Upper lobe of left lung (tissue), 6 donors: ENCODE data around the gene BFSP2. TPM values are rescaled to one million over a fixed set of nuclear protein-coding genes. Genes with fewer than 3 reads are reported as not detected.

Experiments
- ATAC-seq, 2 donors: fragments of 200-7000 bp; cut with Tn5 transposase; one replicate each; pipeline ENCODE4 v1.9.1; 2022; ENCODE audit warnings: mild to moderate bottlenecking in 2 of 2, moderate library complexity in 2 of 2; ENCODE audit not compliant: low FRiP score in 2 of 2
- DNase-seq, 2 donors: peaks; one replicate each; pipeline ENCODE4 v3.0.0-alpha.2; 2019 to 2020
- H3K27ac ChIP-seq, 4 donors: fragments of 200-600 bp; sonication (generic); one replicate each; pipeline ENCODE4 v1.5.1; 2016 to 2019
- H3K27me3 ChIP-seq, 4 donors: fragments of 200-600 bp; sonication (generic); one replicate each; pipeline ENCODE4 v1.5.1; 2017 to 2019
- H3K36me3 ChIP-seq, 4 donors: fragments of 200-600 bp; sonication (generic); one replicate each; pipeline ENCODE4 v1.5.1; 2016 to 2019
- H3K4me1 ChIP-seq, 4 donors: fragments of 200-600 bp; sonication (generic); one replicate each; pipeline ENCODE4 v1.5.1; 2018 to 2019
- H3K4me3 ChIP-seq, 4 donors: fragments of 200-600 bp; sonication (generic); one replicate each; pipeline ENCODE4 v1.5.1; 2017 to 2019; ENCODE audit warnings: mild to moderate bottlenecking in 2 of 4, moderate library complexity in 1 of 4
- H3K9me3 ChIP-seq, 4 donors: fragments of 200-600 bp; sonication (generic); one replicate each; pipeline ENCODE4 v1.5.1; 2018 to 2019
- EP300 ChIP-seq, 4 donors: sonication (generic); formaldehyde crosslinking; IDR thresholded peaks; one replicate each; pipeline ENCODE4 v1.5.1; 2017; ENCODE audit warnings: antibody characterized with exemption in 4 of 4, control low read depth in 2 of 4
- POLR2A ChIP-seq, 4 donors: fragments of 450-650 bp; IDR thresholded peaks; one replicate each; pipeline ENCODE4 v1.5.1; 2016 to 2017; ENCODE audit warnings: antibody characterized with exemption in 4 of 4, mild to moderate bottlenecking in 2 of 4
- POLR2AphosphoS5 ChIP-seq, 2 donors: sonication (generic); formaldehyde crosslinking; IDR thresholded peaks; one replicate each; pipeline ENCODE4 v1.5.1; 2017; ENCODE audit warnings: antibody characterized with exemption in 2 of 2
- WGBS, 2 donors: methylation state at CpG; one replicate each; pipeline ENCODE4 v1.1.5; 2017 to 2018; 5-methylcytosine and 5-hydroxymethylcytosine counted together
- total RNA-seq, 6 donors: library from RNA; depleted of rRNA in 4 of 6; stranded (reverse); fragments of >200 nt in 4 of 6; gene quantifications; one replicate each; pipeline versions ENCODE4 v1.1.0 to v1.2.1, GENCODE V29; 2016 to 2021
- TF ChIP-seq, protein P1 (sequence below), 6 experiments: fragments of 450-650 bp in 4 of 6; fragments of 200-600 bp in 2 of 6; sonication (generic) in 2 of 6; IDR thresholded peaks; one replicate each; pipeline ENCODE4 v1.5.1; 2016 to 2019; ENCODE audit warnings: antibody characterized with exemption in 6 of 6
- donor health status: DM: no; HTN: no; CAD: no; lungs with moderate emphysema.
- donor health status: DM: no; HTN: yes; CAD: no; lungs with severe emphysema.

Gene BFSP2, protein sequence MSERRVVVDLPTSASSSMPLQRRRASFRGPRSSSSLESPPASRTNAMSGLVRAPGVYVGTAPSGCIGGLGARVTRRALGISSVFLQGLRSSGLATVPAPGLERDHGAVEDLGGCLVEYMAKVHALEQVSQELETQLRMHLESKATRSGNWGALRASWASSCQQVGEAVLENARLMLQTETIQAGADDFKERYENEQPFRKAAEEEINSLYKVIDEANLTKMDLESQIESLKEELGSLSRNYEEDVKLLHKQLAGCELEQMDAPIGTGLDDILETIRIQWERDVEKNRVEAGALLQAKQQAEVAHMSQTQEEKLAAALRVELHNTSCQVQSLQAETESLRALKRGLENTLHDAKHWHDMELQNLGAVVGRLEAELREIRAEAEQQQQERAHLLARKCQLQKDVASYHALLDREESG
- total RNA-seq: under 1 TPM in 1 of 6 donors, not detected in 5; 0.69 TPM

DNA sequence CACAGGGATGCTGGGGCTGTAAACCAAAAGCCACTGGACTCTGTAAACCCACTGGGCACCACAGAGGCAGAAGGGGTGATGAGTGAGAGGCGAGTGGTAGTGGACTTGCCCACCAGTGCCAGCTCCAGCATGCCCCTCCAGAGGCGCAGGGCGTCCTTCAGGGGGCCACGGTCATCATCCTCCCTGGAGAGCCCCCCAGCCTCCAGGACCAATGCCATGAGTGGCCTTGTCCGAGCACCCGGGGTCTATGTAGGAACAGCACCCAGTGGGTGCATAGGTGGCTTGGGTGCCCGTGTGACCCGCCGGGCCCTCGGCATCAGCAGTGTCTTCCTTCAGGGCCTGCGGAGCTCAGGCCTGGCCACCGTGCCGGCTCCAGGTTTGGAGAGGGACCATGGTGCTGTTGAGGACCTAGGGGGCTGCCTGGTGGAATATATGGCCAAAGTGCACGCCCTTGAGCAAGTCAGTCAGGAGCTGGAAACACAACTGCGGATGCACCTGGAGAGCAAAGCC is at the start of gene BFSP2:
TSS of gene BFSP2 (plus strand) at position 51 of the 510 bp plus-strand sequence. CDS start at position 79, 28 bp downstream.
- Histone ChIP-seq H3K27me3 (no peaks in the 10 kb centered on the region), H3K4me3 (no peak within 1 kb of the TSS), H3K36me3 (peaks cover 0 to 4% (median 0%) of the 10 kb centered on the region in 4 donors), H3K4me1 (no peaks in the 10 kb centered on the region), H3K9me3 (no peaks in the 10 kb centered on the region), H3K27ac (no peak within 1 kb of the TSS)
- ATAC-seq: no peak
- peak in 1 of 2 donors; percentile 81 for DNase-seq
- 95 to 98% methylated on average over 8 to 9 of the region's 15 CpGs for WGBS, 2 donors
- TF ChIP-seq EP300 (IDR thresholded peaks at IDR 0.05) (no peak), POLR2A (IDR thresholded peaks at IDR 0.05) (no peak), POLR2AphosphoS5 (IDR thresholded peaks at IDR 0.05) (no peak)
- TF ChIP-seq, protein P1, sequence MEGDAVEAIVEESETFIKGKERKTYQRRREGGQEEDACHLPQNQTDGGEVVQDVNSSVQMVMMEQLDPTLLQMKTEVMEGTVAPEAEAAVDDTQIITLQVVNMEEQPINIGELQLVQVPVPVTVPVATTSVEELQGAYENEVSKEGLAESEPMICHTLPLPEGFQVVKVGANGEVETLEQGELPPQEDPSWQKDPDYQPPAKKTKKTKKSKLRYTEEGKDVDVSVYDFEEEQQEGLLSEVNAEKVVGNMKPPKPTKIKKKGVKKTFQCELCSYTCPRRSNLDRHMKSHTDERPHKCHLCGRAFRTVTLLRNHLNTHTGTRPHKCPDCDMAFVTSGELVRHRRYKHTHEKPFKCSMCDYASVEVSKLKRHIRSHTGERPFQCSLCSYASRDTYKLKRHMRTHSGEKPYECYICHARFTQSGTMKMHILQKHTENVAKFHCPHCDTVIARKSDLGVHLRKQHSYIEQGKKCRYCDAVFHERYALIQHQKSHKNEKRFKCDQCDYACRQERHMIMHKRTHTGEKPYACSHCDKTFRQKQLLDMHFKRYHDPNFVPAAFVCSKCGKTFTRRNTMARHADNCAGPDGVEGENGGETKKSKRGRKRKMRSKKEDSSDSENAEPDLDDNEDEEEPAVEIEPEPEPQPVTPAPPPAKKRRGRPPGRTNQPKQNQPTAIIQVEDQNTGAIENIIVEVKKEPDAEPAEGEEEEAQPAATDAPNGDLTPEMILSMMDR (IDR thresholded peaks at IDR 0.05): no peak

DNA sequence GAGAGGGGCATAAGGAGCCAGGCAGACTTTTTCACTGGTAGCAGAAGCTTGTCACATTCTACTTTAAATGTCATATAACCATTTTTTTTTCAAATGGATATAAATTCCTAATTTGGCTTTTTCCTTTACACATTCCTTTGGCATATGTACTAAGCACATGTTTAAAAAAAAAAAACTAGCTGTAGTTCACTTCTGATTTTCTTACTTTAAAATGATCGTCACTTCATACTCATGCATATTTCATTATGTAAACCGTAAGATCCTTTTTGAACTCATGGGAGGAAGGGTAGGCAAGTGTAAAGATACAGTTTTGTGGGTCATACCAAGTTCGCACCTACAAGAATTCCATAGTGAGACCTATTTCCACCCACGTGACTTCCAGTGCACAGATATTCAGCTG is 45.1 kb upstream of the BFSP2 start:
- no peak for TF ChIP-seq POLR2AphosphoS5 (IDR thresholded peaks at IDR 0.05)
- TF ChIP-seq EP300 (IDR thresholded peaks at IDR 0.05): no peak
- TF ChIP-seq POLR2A (IDR thresholded peaks at IDR 0.05): no peak
- TF ChIP-seq, protein P1 (IDR thresholded peaks at IDR 0.05): no peak
- 88 to 92% methylated on average over 4 of the region's 4 CpGs for WGBS, 2 donors
- Histone ChIP-seq H3K27ac (no peak overlapping the region), H3K4me1 (no peaks in the 10 kb centered on the region), H3K4me3 (no peak overlapping the region), H3K9me3 (no peaks in the 10 kb centered on the region), H3K27me3 (no peaks in the 10 kb centered on the region), H3K36me3 (no peaks in the 10 kb centered on the region)
- ATAC-seq: no peak
- no peak for DNase-seq

DNA sequence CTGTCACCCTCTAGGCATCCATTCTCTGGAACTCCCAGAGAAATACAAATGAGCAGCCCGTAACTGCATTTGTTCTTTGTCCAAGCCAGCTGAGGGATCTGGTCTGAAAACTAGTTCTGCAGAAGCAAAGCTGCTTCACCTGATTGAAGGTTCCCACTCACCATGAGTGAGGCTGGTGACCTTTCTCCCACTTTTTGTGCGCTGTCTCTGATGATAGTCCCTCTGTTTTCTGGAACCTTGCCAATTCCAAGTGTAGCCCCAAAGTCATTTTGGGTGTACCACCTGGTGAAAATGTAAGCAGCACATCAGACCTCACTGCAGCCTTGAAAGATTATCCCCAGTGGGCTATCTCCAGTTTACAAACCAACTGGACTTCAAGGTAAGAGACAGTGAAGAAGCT is 39.4 kb upstream of the BFSP2 start:
- 90 to 93% methylated on average over 2 of the region's 2 CpGs for WGBS, 2 donors
- H3K4me1 ChIP-seq: no peaks in the 10 kb centered on the region
- H3K4me3 ChIP-seq: no peak overlapping the region
- no peaks in the 10 kb centered on the region for H3K36me3 ChIP-seq
- TF ChIP-seq POLR2A (IDR thresholded peaks at IDR 0.05) (no peak), POLR2AphosphoS5 (IDR thresholded peaks at IDR 0.05) (no peak), EP300 (IDR thresholded peaks at IDR 0.05) (no peak)
- TF ChIP-seq, protein P1 (IDR thresholded peaks at IDR 0.05): no peak
- H3K27ac ChIP-seq: no peak overlapping the region
- no peak for ATAC-seq
- DNase-seq: no peak
- no peaks in the 10 kb centered on the region for H3K9me3 ChIP-seq
- H3K27me3 ChIP-seq: no peaks in the 10 kb centered on the region

DNA sequence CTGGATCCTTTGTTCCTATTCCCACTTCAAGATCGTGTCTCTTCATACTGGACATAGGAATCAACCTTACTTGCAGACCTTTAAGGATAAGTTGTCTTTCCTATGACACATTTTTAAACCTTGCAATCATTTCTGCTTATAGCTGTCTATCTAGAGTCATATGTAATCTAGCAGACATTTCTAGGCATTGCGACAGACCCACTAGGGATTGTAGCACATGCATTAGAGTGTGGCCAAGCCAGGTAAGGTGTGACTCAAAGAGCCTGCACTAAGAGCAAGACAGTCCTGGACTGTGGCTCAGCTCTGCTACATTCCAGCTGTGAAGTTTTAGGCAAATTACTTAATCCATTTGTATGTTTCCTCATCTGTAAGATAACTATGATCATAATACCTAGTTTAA is 38.8 kb upstream of the BFSP2 start:
- Histone ChIP-seq H3K27ac (no peak overlapping the region), H3K9me3 (no peaks in the 10 kb centered on the region), H3K36me3 (no peaks in the 10 kb centered on the region), H3K4me3 (no peak overlapping the region), H3K4me1 (no peaks in the 10 kb centered on the region), H3K27me3 (no peaks in the 10 kb centered on the region)
- TF ChIP-seq, protein P1 (IDR thresholded peaks at IDR 0.05): no peak
- no peak for TF ChIP-seq POLR2A (IDR thresholded peaks at IDR 0.05)
- no peak for TF ChIP-seq EP300 (IDR thresholded peaks at IDR 0.05)
- no peak for TF ChIP-seq POLR2AphosphoS5 (IDR thresholded peaks at IDR 0.05)
- ATAC-seq (no peak), DNase-seq (no peak)
- WGBS, 2 donors: 92 to 96% methylated on average over 2 of the region's 2 CpGs
